Stomach (tissue), 4 donors: Measurements from ENCODE around the gene DCAF10.

Experiments
- CTCF ChIP-seq, 7 experiments: fragments of 450-650 bp in 4 of 7; fragments of 200-600 bp in 3 of 7; sonication (generic) in 3 of 7; IDR thresholded peaks; one replicate each; pipeline ENCODE4 v1.5.1; 2016 to 2019; ENCODE audit warnings: antibody characterized with exemption in 7 of 7, control low read depth in 2 of 7, mild to moderate bottlenecking in 1 of 7
- EP300 ChIP-seq: sonication (generic); formaldehyde crosslinking; IDR thresholded peaks from one replicate; pipeline ENCODE4 v1.6.1; 2017; ENCODE audit warnings: antibody characterized with exemption
- POLR2A ChIP-seq, 4 donors: fragments of 450-650 bp; IDR thresholded peaks; one replicate each; pipeline ENCODE4 v1.6.1; 2016; ENCODE audit warnings: antibody characterized with exemption in 4 of 4, control low read depth in 2 of 4, mild to moderate bottlenecking in 1 of 4, moderate library complexity in 1 of 4
- POLR2AphosphoS5 ChIP-seq, 3 donors: sonication (generic); formaldehyde crosslinking; IDR thresholded peaks; one replicate each; pipeline ENCODE4 v1.6.1; 2016; ENCODE audit warnings: antibody characterized with exemption in 3 of 3

DNA sequence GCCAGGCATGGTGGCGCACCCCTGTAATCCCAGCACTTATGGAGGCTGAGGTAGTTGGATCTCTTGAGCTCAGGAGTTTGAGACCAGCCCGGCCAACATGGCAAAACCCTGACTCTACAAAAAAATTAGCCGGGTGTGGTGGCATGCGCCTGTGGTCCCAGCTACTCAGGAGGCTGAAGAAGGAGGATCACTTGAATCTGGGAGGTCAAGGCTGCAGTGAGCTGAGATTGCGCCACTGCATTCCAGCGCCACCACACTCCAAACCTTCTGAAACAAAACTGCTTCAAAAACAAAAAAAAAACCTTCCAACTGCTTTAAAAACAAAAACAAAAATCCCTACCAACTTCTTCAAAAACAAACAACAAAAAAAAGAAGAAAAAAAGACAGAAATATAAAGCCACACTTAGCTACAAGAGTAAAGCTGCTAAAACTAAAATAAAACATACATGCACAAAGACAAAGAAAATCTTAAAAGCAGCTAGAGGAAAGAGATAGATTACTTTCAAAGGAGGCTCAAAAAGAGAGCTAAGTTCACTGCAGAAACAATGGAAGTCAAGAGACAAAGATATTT, 11.4 kb downstream of the DCAF10 start:
- TF ChIP-seq CTCF (IDR thresholded peaks at IDR 0.05), result no peak
- no peak for TF ChIP-seq EP300
- no peak for TF ChIP-seq POLR2AphosphoS5 (IDR thresholded peaks at IDR 0.05)
- no peak for TF ChIP-seq POLR2A (IDR thresholded peaks at IDR 0.05)
